Stimulated activated CD4-positive, alpha-beta T cell treated with anti-CD3 and anti-CD28 coated beads, Interleukin-4, amount 100 ng/mL, for 48 hours (primary cell): Measurements from ENCODE around the gene UVRAG.

Source experiments
- DNase-seq, 2 donors: peaks; one replicate each; pipeline ENCODE4 v3.0.0-alpha.2; 2020; ENCODE audit warnings: low read depth in 2 of 2

UVRAG gene

GRCh38 chr11:76151556-76152085 is 336.6 kb downstream of the UVRAG start:
- DNase-seq, result no peak

- peak; percentile 88 to 91 for DNase-seq
Measured at GRCh38 chr11:76152086-76152681, 337.2 kb downstream of the UVRAG start.

DNA sequence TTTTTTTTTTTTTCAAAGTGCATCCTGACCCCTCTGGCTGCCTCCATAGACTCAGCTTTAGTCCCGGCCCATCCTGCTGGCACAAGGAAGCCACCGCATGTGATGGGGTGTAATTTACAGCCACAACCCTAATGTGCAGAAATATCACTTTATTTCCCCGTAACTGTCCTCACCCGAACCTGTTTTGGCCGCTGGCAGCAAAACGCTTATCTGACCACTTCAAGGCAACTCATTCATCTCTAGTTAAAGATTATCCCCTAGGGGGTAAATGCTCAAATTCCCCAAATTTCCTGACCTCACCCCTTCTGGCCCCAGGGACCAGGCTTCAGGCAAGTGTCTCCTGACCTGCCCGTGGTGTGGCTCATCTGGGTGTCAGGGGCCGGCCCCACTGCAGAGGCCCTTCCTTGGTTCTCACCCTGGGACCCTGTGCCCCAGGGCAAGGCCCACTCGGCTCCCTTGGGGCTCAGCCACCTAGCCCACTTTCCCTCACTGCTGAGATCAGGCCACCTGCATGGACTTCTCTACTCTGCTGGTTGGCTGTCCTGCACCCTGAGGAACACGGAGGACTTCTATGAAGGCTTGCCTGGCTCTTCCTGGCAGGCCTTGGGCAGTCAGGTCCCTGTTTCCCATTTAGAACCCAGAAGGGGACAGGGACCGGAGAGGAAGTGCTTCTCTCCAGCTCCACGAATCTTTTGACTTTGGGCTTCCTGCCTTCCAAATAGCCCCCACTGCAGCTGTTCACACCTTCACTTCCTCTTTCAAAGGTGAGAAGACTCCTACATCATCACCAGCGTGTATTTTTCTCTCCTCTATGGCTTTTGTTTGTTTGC is 337.9 kb downstream of the UVRAG start:
- no peak for DNase-seq

GRCh38 chr11:76153571-76153923 is 338.5 kb downstream of the UVRAG start:
- DNase-seq, result no peak

DNA sequence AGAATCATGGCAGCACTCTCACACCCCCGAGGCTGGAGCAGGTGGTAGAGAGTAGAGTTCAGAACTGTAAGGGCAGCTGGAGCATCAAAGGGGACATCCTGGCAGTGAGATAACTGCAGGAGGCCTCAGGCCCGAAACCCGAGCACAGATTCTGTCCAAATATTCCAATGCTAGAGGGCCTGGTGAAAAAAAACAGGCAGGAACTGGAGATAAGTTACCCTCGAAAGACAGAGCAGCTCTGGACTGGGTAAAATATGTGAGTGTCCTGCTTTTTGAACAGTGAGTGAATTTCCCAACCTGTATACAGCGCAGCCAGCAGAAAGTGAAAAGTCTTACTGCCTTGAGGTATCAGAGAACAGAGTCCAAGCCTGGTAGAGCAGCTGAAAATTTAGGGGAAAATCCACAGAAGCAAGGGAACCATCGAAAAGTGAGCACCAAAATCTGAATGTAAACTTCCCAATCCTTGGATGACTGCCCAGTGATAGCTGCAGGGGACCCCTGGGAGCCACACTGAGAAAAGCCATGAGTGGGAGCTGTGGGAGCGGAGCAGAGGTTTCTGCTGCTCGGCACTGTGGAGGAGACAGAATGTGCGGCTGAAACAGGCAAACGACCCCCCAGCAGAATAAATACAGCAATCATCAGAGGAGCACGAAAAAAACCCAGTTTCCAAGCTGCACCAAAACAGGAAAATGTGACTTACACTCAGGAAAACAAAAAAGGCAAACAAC is 340.7 kb downstream of the UVRAG start:
- DNase-seq, result no peak

- no peak for DNase-seq
Measured at GRCh38 chr11:76156971-76157427, 342.0 kb downstream of the UVRAG start.

GRCh38 chr11:76157891-76158290 is 342.9 kb downstream of the UVRAG start:
- DNase-seq, result no peak

GRCh38 chr11:76158394-76159302 is 343.6 kb downstream of the UVRAG start:
- no peak for DNase-seq

- DNase-seq, result no peak
Measured at GRCh38 chr11:76159303-76159937, 344.4 kb downstream of the UVRAG start.

DNA sequence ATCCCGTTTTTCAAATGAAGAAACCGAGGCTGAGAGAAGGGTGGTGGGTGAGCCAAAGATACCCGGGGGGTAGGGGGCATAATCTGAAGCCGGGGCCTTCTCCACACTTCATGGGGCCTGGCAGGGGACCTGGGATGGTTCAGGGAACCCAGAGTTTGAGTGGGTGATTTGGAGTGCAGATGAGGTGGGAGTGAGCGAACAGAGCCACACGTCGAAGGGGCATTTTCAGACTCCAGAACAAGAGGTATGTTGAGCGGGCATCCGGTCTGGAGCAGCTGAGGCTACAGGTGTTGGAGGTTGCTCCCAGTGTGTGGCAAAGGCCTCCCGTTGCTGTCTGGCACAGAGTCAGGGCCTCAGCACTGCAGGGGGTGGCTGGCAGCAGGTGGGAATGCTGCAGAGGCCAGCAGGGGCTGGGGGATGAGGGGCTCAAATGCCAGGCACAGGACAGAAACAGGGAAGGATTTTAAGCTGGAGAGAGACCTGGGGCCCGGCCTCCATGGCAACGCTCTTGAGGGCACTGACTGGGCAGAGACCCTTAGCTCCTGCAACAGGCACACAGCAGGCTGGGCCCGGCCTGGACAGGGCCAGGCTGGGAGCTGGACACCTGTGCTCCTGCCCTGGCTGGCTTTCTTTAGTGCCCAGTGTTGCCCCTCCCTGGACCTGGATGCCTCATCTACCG is 345.1 kb downstream of the UVRAG start:
- no peak for DNase-seq

- no peak for DNase-seq
Measured at GRCh38 chr11:76160856-76161255, 345.8 kb downstream of the UVRAG start.

- DNase-seq, result no peak
Measured at GRCh38 chr11:76161261-76161961, 346.4 kb downstream of the UVRAG start.

DNA sequence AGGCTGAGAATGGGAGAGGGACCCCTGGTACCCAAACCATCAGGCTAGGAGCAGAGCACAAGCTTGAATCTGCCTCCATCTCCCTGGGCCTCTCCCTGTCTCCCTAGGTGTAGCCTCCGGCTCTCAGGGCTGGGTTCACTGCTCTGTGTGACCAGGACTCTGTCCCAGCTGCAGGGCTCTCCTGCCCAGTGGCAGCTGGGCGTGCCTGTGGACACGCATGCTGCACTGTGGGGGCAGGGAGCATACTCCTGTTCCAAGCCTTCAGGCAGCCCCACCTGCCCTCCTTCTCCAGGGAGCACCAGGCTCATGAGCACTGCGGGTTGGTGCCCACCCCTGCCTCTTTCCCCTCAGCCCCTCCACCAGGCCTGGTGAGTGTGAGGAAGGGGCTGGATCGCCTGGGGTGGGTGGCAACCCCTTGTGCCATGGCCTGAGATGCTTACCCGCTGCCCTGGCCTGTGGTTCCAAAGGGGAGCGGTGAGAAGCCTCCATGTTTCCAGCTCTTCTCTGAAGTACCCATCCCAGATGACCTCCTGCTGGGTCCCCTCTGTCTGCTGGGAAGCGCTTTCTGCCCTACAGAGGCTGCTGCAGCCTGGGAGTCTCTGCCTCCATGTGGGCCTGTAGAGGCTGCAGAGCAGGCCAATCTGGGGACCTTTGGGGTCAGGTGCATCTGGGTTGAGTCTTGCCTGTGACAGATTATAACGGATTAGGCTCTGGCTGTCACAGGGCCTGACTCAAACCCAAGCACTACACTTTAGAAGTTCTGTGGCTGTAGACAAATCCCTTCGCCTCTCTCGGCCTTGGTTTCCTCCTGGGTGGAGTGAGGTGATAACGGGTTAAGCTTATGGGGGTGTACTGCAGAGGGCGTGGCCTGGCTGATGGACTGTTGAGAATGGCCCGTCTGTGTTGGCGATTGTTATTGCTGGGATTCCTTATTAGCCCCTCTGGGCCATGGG is 347.6 kb downstream of the UVRAG start:
- DNase-seq, result no peak

- DNase-seq, result no peak
Measured at GRCh38 chr11:76163289-76163880, 348.4 kb downstream of the UVRAG start.

- DNase-seq, result no peak
Measured at GRCh38 chr11:76164081-76164480, 349.1 kb downstream of the UVRAG start.

- no peak for DNase-seq
Measured at GRCh38 chr11:76164861-76165751, 350.1 kb downstream of the UVRAG start.

GRCh38 chr11:76166314-76166713 is 351.3 kb downstream of the UVRAG start:
- peak in 1 of 2 donors; percentile 19 for DNase-seq
